ENCODE data around the gene ADORA2A. TPM values are rescaled to one million over a fixed set of nuclear protein-coding genes. Genes with fewer than 3 reads are reported as not detected.

ADORA2A gene
- polyA plus RNA-seq, 1 experiment: 2.8 TPM

DNA sequence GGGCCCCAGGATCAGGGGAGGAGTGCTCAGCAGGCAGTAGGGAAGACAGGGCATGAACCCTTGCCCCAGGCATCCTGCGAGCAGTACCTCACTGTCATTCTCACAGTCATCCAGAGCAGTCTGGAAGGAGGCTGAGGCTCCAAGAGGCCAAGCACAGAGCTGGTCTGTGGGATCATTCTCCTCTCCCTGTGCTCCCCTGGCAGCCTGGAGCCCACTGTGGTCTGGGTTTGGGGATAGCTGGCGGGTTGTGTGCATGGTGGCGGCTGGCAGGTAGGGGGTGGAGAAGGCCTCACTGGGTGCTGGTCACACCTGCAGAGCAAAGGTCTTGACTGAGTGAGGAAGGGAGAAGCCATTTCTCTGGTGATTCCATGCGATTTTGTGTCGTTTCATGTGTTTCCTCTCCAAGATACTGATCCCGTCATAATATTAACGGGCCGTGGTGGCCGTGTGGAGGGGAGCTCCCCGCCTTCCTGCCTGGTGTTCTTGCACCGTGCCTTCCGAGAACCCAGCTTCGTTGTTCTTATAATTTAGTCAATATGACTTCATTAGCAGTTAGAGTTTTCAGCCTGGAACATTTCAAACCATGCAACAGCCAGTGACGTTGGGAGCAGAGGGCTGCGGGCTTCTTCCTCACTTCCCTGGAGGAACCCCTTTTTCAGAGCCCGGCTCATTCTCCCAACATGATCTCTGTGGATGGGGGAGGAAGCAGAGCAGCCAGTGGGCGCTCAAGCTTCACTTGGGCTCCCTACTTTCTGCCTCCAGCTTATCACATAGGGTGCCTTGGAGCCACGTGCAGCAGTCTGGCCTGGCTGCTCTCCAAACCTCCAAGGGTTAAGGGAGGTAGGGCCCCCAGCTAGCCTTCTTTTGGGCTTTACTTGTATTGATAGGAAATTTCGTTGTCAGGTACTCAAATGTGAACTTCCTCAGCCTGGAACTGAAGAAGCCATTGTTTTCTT is 20.8 kb upstream of the ADORA2A start:
- TF ChIP-seq, protein P1, sequence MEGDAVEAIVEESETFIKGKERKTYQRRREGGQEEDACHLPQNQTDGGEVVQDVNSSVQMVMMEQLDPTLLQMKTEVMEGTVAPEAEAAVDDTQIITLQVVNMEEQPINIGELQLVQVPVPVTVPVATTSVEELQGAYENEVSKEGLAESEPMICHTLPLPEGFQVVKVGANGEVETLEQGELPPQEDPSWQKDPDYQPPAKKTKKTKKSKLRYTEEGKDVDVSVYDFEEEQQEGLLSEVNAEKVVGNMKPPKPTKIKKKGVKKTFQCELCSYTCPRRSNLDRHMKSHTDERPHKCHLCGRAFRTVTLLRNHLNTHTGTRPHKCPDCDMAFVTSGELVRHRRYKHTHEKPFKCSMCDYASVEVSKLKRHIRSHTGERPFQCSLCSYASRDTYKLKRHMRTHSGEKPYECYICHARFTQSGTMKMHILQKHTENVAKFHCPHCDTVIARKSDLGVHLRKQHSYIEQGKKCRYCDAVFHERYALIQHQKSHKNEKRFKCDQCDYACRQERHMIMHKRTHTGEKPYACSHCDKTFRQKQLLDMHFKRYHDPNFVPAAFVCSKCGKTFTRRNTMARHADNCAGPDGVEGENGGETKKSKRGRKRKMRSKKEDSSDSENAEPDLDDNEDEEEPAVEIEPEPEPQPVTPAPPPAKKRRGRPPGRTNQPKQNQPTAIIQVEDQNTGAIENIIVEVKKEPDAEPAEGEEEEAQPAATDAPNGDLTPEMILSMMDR (IDR thresholded peaks at IDR 0.05; ENCODE audit: insufficient read depth, low read depth, low read length): no peak
- Histone ChIP-seq H3K4me3 (ENCODE audit: low read depth, low read length) (no peak overlapping the region), H3K36me3 (ENCODE audit: control insufficient read depth, insufficient read depth, low read length) (peaks cover 7% of the 10 kb centered on the region), H3K27me3 (ENCODE audit: control insufficient read depth, insufficient read depth, low read length) (no peaks in the 10 kb centered on the region)
- no peak for DNase-seq (ENCODE audit: low read depth)
- CTCF ChIA-PET: interaction anchor here (1.0 to 1.2 kb wide), 2 partner anchors 14 to 75 kb away, joined by 3 to 5 read pairs; no protein-coding TSS in a partner anchor
- POLR2A ChIA-PET: no interaction called here

DNA sequence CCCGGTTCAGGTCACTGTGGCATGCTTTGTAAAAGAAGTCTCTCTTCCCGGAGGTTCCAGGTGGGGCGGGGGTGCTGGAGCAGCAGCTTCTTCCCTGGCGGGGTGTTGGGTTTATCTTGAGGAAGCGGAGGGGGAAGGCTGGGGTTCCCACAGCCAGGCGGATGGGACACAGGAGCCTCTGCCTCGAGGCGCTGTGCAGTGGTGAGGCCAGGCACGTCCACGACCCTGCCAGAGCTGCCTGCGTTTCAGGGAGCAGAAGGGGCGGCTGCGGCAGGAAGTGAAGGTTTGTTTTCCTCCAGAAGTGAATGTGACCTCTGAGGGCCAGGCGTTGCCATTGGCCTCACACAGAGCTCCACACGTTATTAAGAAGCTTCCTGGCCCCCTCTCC is 20.1 kb upstream of the ADORA2A start:
- ChIA-PET POLR2A (no interaction called here), CTCF (interaction anchor here (1.0 to 1.2 kb wide), 2 partner anchors 14 to 75 kb away, joined by 3 to 5 read pairs; no protein-coding TSS in a partner anchor)
- H3K4me3 ChIP-seq (ENCODE audit: low read depth, low read length): no peak overlapping the region
- TF ChIP-seq, protein P1 (IDR thresholded peaks at IDR 0.05; ENCODE audit: insufficient read depth, low read depth, low read length): no peak
- no peaks in the 10 kb centered on the region for H3K27me3 ChIP-seq (ENCODE audit: control insufficient read depth, insufficient read depth, low read length)
- no peak for DNase-seq (ENCODE audit: low read depth)
- H3K36me3 ChIP-seq (ENCODE audit: control insufficient read depth, insufficient read depth, low read length): peaks cover 9% of the 10 kb centered on the region

- DNase-seq (ENCODE audit: low read depth): no peak
- Histone ChIP-seq H3K27me3 (ENCODE audit: control insufficient read depth, insufficient read depth, low read length) (no peaks in the 10 kb centered on the region), H3K4me3 (ENCODE audit: low read depth, low read length) (no peak overlapping the region), H3K36me3 (ENCODE audit: control insufficient read depth, insufficient read depth, low read length) (peaks cover 11% of the 10 kb centered on the region)
- POLR2A ChIA-PET: no interaction called here
- CTCF ChIA-PET: interaction anchor here (1.0 to 1.2 kb wide), 3 partner anchors 13 to 76 kb away, joined by 3 to 5 read pairs (median 3); no protein-coding TSS in a partner anchor
- TF ChIP-seq, protein P1 (IDR thresholded peaks at IDR 0.05; ENCODE audit: insufficient read depth, low read depth, low read length): no peak
Observed at GRCh38 chr22:24407884-24408283, 19.5 kb upstream of the ADORA2A start.

- TF ChIP-seq, protein P1 (IDR thresholded peaks at IDR 0.05; ENCODE audit: insufficient read depth, low read depth, low read length): no peak
- no peak for DNase-seq (ENCODE audit: low read depth)
- ChIA-PET POLR2A (no interaction called here), CTCF (interaction anchor here (1.0 kb wide), 1 partner anchor 15 kb away, joined by 3 read pairs; no protein-coding TSS in a partner anchor)
- Histone ChIP-seq H3K36me3 (ENCODE audit: control insufficient read depth, insufficient read depth, low read length) (peaks cover 11% of the 10 kb centered on the region), H3K27me3 (ENCODE audit: control insufficient read depth, insufficient read depth, low read length) (no peaks in the 10 kb centered on the region), H3K4me3 (ENCODE audit: low read depth, low read length) (no peak overlapping the region)
Observed at GRCh38 chr22:24408630-24409029, 18.8 kb upstream of the ADORA2A start.

GRCh38 chr22:24409707-24410106 is 17.7 kb upstream of the ADORA2A start:
- ChIA-PET CTCF (no interaction called here), POLR2A (no interaction called here)
- TF ChIP-seq, protein P1 (IDR thresholded peaks at IDR 0.05; ENCODE audit: insufficient read depth, low read depth, low read length): no peak

More at GRCh38 chr22:24409707-24410106, 17.7 kb upstream of the ADORA2A start:
- Histone ChIP-seq H3K4me3 (ENCODE audit: low read depth, low read length) (no peak overlapping the region), H3K27me3 (ENCODE audit: control insufficient read depth, insufficient read depth, low read length) (no peaks in the 10 kb centered on the region), H3K36me3 (ENCODE audit: control insufficient read depth, insufficient read depth, low read length) (peaks cover 9% of the 10 kb centered on the region)
- no peak for DNase-seq (ENCODE audit: low read depth)

All from BJ (cell line).